Liver (tissue), 9 donors: ENCODE measurements around the gene RHBDF2. TPM values are rescaled to one million over a fixed set of nuclear protein-coding genes. Genes with fewer than 3 reads are reported as not detected.

Experiments used
- DNase-seq: peaks from one replicate; pipeline ENCODE4 v3.0.0-alpha.2; 2017; ENCODE audit warnings: low spot score
- H3K27ac ChIP-seq, 2 donors: one replicate each; pipeline ENCODE4 v1.7.0; 2013; ENCODE audit warnings: inconsistent platforms in 2 of 2, low read length in 2 of 2, control low read depth in 1 of 2, low read depth in 1 of 2, mild to moderate bottlenecking in 1 of 2
- H3K27me3 ChIP-seq, 4 donors: one replicate each; pipeline versions ENCODE4 v1.6.1 to v1.7.0; 2013; ENCODE audit warnings: low read length in 3 of 4, inconsistent platforms in 1 of 4, mild to moderate bottlenecking in 1 of 4, moderate library complexity in 1 of 4; ENCODE audit not compliant: control insufficient read depth in 4 of 4, insufficient read depth in 4 of 4
- H3K36me3 ChIP-seq, 4 donors: one replicate each; pipeline versions ENCODE4 v1.6.1 to v1.7.0; 2013; ENCODE audit warnings: low read length in 3 of 4, mild to moderate bottlenecking in 3 of 4, low read depth in 1 of 4, moderate library complexity in 1 of 4; ENCODE audit not compliant: control insufficient read depth in 4 of 4, insufficient read depth in 3 of 4
- H3K4me1 ChIP-seq, 4 donors: one replicate each; pipeline versions ENCODE4 v1.6.1 to v1.7.0; 2013; ENCODE audit warnings: low read length in 3 of 4, mild to moderate bottlenecking in 3 of 4, moderate library complexity in 1 of 4; ENCODE audit not compliant: control insufficient read depth in 4 of 4, insufficient read depth in 4 of 4
- H3K4me3 ChIP-seq, 3 donors: one replicate each; pipeline versions ENCODE4 v1.6.1 to v1.7.0; 2013; ENCODE audit warnings: low read length in 3 of 3, control low read depth in 1 of 3, low read depth in 1 of 3, mild to moderate bottlenecking in 1 of 3
- H3K9ac ChIP-seq, 2 donors: one replicate each; pipeline ENCODE4 v1.7.0; 2013; ENCODE audit warnings: low read length in 2 of 2, mild to moderate bottlenecking in 2 of 2, moderate library complexity in 2 of 2, control low read depth in 1 of 2, low read depth in 1 of 2
- H3K9me3 ChIP-seq, 4 donors: one replicate each; pipeline versions ENCODE4 v1.6.1 to v1.7.0; 2013; ENCODE audit warnings: low read length in 3 of 4; ENCODE audit not compliant: control insufficient read depth in 4 of 4
- EGR1 ChIP-seq, 2 donors: IDR thresholded peaks; 2 replicates each; pipeline ENCODE4 v1.6.1; 2016 to 2018; ENCODE audit warnings: antibody characterized with exemption in 2 of 2, low read depth in 2 of 2
- FOXA1 ChIP-seq: IDR thresholded peaks from 2 replicates; pipeline ENCODE4 v1.6.1; 2016; ENCODE audit warnings: antibody characterized with exemption
- FOXA2 ChIP-seq: IDR thresholded peaks from 2 replicates; pipeline ENCODE4 v1.6.1; 2016; ENCODE audit warnings: antibody characterized with exemption
- GABPA ChIP-seq, 2 donors: IDR thresholded peaks in 1 of 2; conservative IDR thresholded peaks in 1 of 2; 2 replicates each; pipeline ENCODE4 v1.6.1; 2016; ENCODE audit warnings: antibody characterized with exemption in 2 of 2, mild to moderate bottlenecking in 1 of 2, moderate library complexity in 1 of 2
- HNF4A ChIP-seq, 2 donors: conservative IDR thresholded peaks; 2 replicates each; pipeline ENCODE4 v1.6.1; 2016; ENCODE audit warnings: antibody characterized with exemption in 2 of 2, mild to moderate bottlenecking in 2 of 2
- HNF4G ChIP-seq: IDR thresholded peaks from 2 replicates; pipeline ENCODE4 v1.6.1; 2016; ENCODE audit warnings: antibody characterized with exemption
- JUND ChIP-seq, 2 donors: IDR thresholded peaks; 2 replicates each; pipeline ENCODE4 v1.6.1; 2016; ENCODE audit warnings: antibody characterized with exemption in 2 of 2
- NR2F2 ChIP-seq: IDR thresholded peaks from 2 replicates; pipeline ENCODE4 v1.6.1; 2016; ENCODE audit warnings: antibody characterized with exemption
- RAD21 ChIP-seq, 2 donors: IDR thresholded peaks; 2 replicates each; pipeline ENCODE4 v1.6.1; 2016; ENCODE audit warnings: antibody characterized with exemption in 2 of 2, mild to moderate bottlenecking in 2 of 2
- RXRA ChIP-seq, 2 donors: IDR thresholded peaks; 2 replicates each; pipeline ENCODE4 v1.6.1; 2017 to 2018; ENCODE audit warnings: antibody characterized with exemption in 2 of 2, mild to moderate bottlenecking in 1 of 2
- SP1 ChIP-seq: IDR thresholded peaks from 2 replicates; pipeline ENCODE4 v1.6.1; 2018; ENCODE audit warnings: antibody characterized with exemption, mild to moderate bottlenecking
- TAF1 ChIP-seq: conservative IDR thresholded peaks from 2 replicates; pipeline ENCODE4 v1.6.1; 2016; ENCODE audit warnings: antibody characterized with exemption, mild to moderate bottlenecking
- YY1 ChIP-seq: IDR thresholded peaks from 2 replicates; pipeline ENCODE4 v1.6.1; 2016; ENCODE audit warnings: antibody characterized with exemption, mild to moderate bottlenecking
- WGBS: extraction: QIAGEN DNeasy Blood & Tissue Kit; methylation state at CpG from one replicate; pipeline ENCODE4 v1.1.7; 2013; 5-methylcytosine and 5-hydroxymethylcytosine counted together
- polyA plus RNA-seq, 2 donors: library from polyadenylated mRNA; stranded (reverse) in 1 of 2; unstranded in 1 of 2; fragments of 200-250 nt in 1 of 2; fragments of >200 nt in 1 of 2; fragmentation: Nextera tagmentation in 1 of 2; extraction: Ambion mirVana in 1 of 2; gene quantifications; one replicate each; pipeline versions ENCODE4 v1.2.1 to v1.2.3, GENCODE V29; 2013 to 2015
- total RNA-seq, 2 donors: library from RNA; depleted of rRNA; stranded (reverse); fragments of >200 nt; gene quantifications; one replicate each; pipeline ENCODE4 v1.2.3, GENCODE V29; 2014
- TF ChIP-seq, protein P1 (sequence below): IDR thresholded peaks from 2 replicates; pipeline ENCODE4 v1.6.1; 2016; ENCODE audit warnings: antibody characterized with exemption, mild to moderate bottlenecking
- TF ChIP-seq, protein P2 (sequence below): fragments of 150-350 bp; IDR thresholded peaks from 2 replicates; pipeline ENCODE4 v1.5.1; 2017; ENCODE audit warnings: improper control_type of control experiment, low read depth, low read length; ENCODE audit not compliant: missing input control
- TF ChIP-seq, protein P3 (sequence below): IDR thresholded peaks from 2 replicates; pipeline ENCODE4 v1.6.1; 2016; ENCODE audit warnings: antibody characterized with exemption
- TF ChIP-seq, protein P4 (sequence below): IDR thresholded peaks from 2 replicates; pipeline ENCODE4 v1.6.1; 2016; ENCODE audit warnings: antibody characterized with exemption
- TF ChIP-seq, protein P5 (sequence below): IDR thresholded peaks from 2 replicates; pipeline ENCODE4 v1.6.1; 2016; ENCODE audit warnings: antibody characterized with exemption
- donor health status: healthy.
- donor health status: healthy.
- donor health status: healthy.
- donor health status: healthy.
- donor health status: healthy.

RHBDF2 gene
- total and polyA plus RNA-seq, 4 donors: 2.9 to 6.7 (median 4.6) TPM

DNA sequence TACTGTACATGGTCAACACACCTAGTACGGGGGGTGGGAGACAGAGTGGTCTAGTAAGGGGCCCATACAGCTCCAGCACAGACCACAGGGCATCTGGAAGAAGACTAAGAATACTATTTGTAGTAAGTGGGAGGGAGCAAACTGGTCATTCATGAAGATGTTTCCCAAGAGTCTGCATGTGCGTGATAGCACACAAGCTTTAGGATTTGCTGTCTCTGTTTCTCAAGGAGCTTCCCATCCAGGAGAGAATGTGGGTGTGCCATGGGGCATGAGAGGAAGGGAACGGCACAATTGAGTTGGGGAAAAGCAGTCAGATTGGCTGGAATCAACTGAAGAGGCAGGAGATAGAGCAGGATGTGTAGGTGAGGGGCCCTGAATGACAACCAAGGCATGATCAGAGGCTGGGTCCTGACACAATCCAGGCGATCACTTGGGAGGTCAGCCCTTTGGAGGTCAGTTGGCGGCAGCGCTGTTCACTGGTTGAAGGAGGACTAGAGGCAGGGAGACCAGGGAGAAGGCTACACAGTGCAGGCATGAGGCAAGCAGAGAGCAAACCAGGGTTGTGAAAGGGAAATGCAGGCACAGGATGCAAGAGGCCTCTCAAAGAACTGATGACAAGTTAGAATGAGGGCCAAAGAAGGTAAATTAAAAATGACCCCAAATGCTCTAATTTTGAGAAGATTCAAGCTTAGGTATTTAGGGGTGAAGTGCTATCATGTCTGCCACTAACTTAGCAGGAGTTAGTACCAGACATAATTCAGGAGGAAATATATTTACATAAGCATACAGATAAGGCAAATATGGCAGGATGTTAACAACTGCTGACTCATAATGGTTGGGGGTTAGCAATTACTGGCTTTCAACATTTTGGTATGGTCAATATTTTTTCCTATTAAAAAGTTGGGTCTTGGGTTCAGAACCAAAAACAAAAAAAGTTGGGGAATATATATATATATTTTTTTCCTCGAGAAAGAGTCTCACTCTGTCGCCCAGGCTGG, 58.6 kb downstream of the RHBDF2 start:
- DNase-seq: no peak
- Histone ChIP-seq H3K27ac (no peak overlapping the region), H3K36me3 (no peaks in the 10 kb centered on the region), H3K9ac (no peak overlapping the region), H3K9me3 (no peaks in the 10 kb centered on the region), H3K4me1 (peaks cover 0 to 4% (median 0%) of the 10 kb centered on the region in 4 donors), H3K4me3 (no peak overlapping the region), H3K27me3 (no peaks in the 10 kb centered on the region)
- WGBS: 96% methylated on average over 8 of the region's 8 CpGs
- TF ChIP-seq RAD21 (IDR thresholded peaks at IDR 0.05): no peak
- TF ChIP-seq, protein P1, sequence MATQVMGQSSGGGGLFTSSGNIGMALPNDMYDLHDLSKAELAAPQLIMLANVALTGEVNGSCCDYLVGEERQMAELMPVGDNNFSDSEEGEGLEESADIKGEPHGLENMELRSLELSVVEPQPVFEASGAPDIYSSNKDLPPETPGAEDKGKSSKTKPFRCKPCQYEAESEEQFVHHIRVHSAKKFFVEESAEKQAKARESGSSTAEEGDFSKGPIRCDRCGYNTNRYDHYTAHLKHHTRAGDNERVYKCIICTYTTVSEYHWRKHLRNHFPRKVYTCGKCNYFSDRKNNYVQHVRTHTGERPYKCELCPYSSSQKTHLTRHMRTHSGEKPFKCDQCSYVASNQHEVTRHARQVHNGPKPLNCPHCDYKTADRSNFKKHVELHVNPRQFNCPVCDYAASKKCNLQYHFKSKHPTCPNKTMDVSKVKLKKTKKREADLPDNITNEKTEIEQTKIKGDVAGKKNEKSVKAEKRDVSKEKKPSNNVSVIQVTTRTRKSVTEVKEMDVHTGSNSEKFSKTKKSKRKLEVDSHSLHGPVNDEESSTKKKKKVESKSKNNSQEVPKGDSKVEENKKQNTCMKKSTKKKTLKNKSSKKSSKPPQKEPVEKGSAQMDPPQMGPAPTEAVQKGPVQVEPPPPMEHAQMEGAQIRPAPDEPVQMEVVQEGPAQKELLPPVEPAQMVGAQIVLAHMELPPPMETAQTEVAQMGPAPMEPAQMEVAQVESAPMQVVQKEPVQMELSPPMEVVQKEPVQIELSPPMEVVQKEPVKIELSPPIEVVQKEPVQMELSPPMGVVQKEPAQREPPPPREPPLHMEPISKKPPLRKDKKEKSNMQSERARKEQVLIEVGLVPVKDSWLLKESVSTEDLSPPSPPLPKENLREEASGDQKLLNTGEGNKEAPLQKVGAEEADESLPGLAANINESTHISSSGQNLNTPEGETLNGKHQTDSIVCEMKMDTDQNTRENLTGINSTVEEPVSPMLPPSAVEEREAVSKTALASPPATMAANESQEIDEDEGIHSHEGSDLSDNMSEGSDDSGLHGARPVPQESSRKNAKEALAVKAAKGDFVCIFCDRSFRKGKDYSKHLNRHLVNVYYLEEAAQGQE: no peak
- no peak for TF ChIP-seq SP1
- TF ChIP-seq, protein P2, sequence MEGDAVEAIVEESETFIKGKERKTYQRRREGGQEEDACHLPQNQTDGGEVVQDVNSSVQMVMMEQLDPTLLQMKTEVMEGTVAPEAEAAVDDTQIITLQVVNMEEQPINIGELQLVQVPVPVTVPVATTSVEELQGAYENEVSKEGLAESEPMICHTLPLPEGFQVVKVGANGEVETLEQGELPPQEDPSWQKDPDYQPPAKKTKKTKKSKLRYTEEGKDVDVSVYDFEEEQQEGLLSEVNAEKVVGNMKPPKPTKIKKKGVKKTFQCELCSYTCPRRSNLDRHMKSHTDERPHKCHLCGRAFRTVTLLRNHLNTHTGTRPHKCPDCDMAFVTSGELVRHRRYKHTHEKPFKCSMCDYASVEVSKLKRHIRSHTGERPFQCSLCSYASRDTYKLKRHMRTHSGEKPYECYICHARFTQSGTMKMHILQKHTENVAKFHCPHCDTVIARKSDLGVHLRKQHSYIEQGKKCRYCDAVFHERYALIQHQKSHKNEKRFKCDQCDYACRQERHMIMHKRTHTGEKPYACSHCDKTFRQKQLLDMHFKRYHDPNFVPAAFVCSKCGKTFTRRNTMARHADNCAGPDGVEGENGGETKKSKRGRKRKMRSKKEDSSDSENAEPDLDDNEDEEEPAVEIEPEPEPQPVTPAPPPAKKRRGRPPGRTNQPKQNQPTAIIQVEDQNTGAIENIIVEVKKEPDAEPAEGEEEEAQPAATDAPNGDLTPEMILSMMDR: no peak
- TF ChIP-seq, protein P3, sequence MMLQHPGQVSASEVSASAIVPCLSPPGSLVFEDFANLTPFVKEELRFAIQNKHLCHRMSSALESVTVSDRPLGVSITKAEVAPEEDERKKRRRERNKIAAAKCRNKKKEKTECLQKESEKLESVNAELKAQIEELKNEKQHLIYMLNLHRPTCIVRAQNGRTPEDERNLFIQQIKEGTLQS: no peak
- no peak for TF ChIP-seq NR2F2
- TF ChIP-seq HNF4G: no peak
- TF ChIP-seq FOXA1: no peak
- TF ChIP-seq, protein P4, sequence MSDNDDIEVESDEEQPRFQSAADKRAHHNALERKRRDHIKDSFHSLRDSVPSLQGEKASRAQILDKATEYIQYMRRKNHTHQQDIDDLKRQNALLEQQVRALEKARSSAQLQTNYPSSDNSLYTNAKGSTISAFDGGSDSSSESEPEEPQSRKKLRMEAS: no peak
- TF ChIP-seq HNF4A (conservative IDR thresholded peaks at IDR 0.05): no peak
- no peak for TF ChIP-seq TAF1
- no peak for TF ChIP-seq YY1
- no peak for TF ChIP-seq EGR1 (IDR thresholded peaks at IDR 0.05; ENCODE audit: low read depth in 2 of 2)
- TF ChIP-seq JUND (IDR thresholded peaks at IDR 0.05): no peak
- TF ChIP-seq GABPA (IDR thresholded peaks at IDR 0.05 in 1 of 2, conservative IDR thresholded peaks at IDR 0.05 in 1 of 2): no peak
- no peak for TF ChIP-seq RXRA (IDR thresholded peaks at IDR 0.05)
- TF ChIP-seq FOXA2: no peak
- TF ChIP-seq, protein P5, sequence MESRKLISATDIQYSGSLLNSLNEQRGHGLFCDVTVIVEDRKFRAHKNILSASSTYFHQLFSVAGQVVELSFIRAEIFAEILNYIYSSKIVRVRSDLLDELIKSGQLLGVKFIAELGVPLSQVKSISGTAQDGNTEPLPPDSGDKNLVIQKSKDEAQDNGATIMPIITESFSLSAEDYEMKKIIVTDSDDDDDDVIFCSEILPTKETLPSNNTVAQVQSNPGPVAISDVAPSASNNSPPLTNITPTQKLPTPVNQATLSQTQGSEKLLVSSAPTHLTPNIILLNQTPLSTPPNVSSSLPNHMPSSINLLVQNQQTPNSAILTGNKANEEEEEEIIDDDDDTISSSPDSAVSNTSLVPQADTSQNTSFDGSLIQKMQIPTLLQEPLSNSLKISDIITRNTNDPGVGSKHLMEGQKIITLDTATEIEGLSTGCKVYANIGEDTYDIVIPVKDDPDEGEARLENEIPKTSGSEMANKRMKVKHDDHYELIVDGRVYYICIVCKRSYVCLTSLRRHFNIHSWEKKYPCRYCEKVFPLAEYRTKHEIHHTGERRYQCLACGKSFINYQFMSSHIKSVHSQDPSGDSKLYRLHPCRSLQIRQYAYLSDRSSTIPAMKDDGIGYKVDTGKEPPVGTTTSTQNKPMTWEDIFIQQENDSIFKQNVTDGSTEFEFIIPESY: no peak
